Common myeloid progenitor, CD34-positive (primary cell): Measurements from ENCODE around the gene MPV17.
A peak's percentile ranks its signal among the peaks of the same experiment; 100 is the strongest.
"Not testable (repeated sequence)": the region's sequence is repeated elsewhere in the genome, so short reads cannot be mapped to it uniquely, and the experiment has no call there.

ENCODE experiments used
- CTCF ChIA-PET: fragments of 350-600 bp; sonication (Branson Sonifier 250); formaldehyde crosslinking; loops from one replicate; lab custom pipeline; 2021; ENCODE audit warnings: antibody characterized with exemption; lab: Charles Lee
- POLR2A ChIA-PET: fragments of 350-600 bp; sonication (Branson Sonifier 250); formaldehyde crosslinking; loops from one replicate; lab custom pipeline; 2021; ENCODE audit warnings: antibody characterized with exemption; lab: Charles Lee
- DNase-seq, 3 donors: peaks; one replicate each; pipeline versions ENCODE4 v3.0.0 to v3.0.0-alpha.2; 2013
- H3K27ac ChIP-seq, 2 experiments: 1 replicate in 1 of 2; 2 replicates in 1 of 2; pipeline ENCODE4 v1.7.0; 2013; ENCODE audit warnings: inconsistent platforms in 2 of 2, low read length in 2 of 2, mild to moderate bottlenecking in 2 of 2, low read depth in 1 of 2, moderate library complexity in 1 of 2; ENCODE audit not compliant: severe bottlenecking in 2 of 2, insufficient read depth in 1 of 2, poor library complexity in 1 of 2
- H3K27me3 ChIP-seq, 5 experiments: replicated peaks in 2 of 5; 1 replicate in 3 of 5; 2 replicates in 2 of 5; pipeline versions ENCODE4 v1.6.1 to v1.7.0; 2013; ENCODE audit warnings: low read length in 4 of 5, mild to moderate bottlenecking in 2 of 5, moderate library complexity in 2 of 5, inconsistent platforms in 1 of 5; ENCODE audit not compliant: insufficient read depth in 5 of 5, control insufficient read depth in 4 of 5
- H3K36me3 ChIP-seq, 4 experiments: 1 replicate in 2 of 4; 2 replicates in 2 of 4; pipeline versions ENCODE4 v1.6.1 to v1.7.0; 2013; ENCODE audit warnings: low read length in 3 of 4, control low read depth in 1 of 4, mild to moderate bottlenecking in 1 of 4; ENCODE audit not compliant: control insufficient read depth in 4 of 4, insufficient read depth in 4 of 4
- H3K4me1 ChIP-seq, 4 experiments: 1 replicate in 3 of 4; 2 replicates in 1 of 4; pipeline versions ENCODE4 v1.6.1 to v1.7.1; 2013; ENCODE audit warnings: low read length in 3 of 4, mild to moderate bottlenecking in 3 of 4, control low read depth in 1 of 4, inconsistent platforms in 1 of 4, moderate library complexity in 1 of 4; ENCODE audit not compliant: control insufficient read depth in 4 of 4, insufficient read depth in 4 of 4; ENCODE audit errors: control extremely low read depth in 1 of 4
- H3K4me3 ChIP-seq, 7 experiments: 1 replicate in 4 of 7; 2 replicates in 3 of 7; pipeline versions ENCODE4 v1.5.1 to v1.7.0; 2013; ENCODE audit warnings: mild to moderate bottlenecking in 7 of 7, low read length in 6 of 7, moderate library complexity in 6 of 7, inconsistent platforms in 2 of 7, low read depth in 2 of 7, control low read depth in 1 of 7; ENCODE audit not compliant: insufficient read depth in 4 of 7, control insufficient read depth in 1 of 7; ENCODE audit errors: extremely low read depth in 1 of 7
- H3K9me3 ChIP-seq, 5 experiments: 1 replicate in 4 of 5; 2 replicates in 1 of 5; pipeline versions ENCODE4 v1.6.1 to v1.7.1; 2013; ENCODE audit warnings: low read length in 4 of 5, mild to moderate bottlenecking in 2 of 5, inconsistent platforms in 1 of 5, low read depth in 1 of 5, moderate library complexity in 1 of 5; ENCODE audit not compliant: control insufficient read depth in 4 of 5, insufficient read depth in 2 of 5; ENCODE audit errors: control extremely low read depth in 1 of 5
- WGBS: methylation state at CpG from one replicate; pipeline ENCODE4 v1.1.5; 2013; ENCODE audit not compliant: insufficient coverage; 5-methylcytosine and 5-hydroxymethylcytosine counted together

Gene MPV17

GRCh38 chr2:27270131-27270530 lies 52.8 kb downstream of the MPV17 start:
- Histone ChIP-seq H3K27me3 (peaks cover 2 to 20% (median 12%) of the 10 kb centered on the region in 5 experiments), H3K27ac (no peak overlapping the region), H3K4me1 (peaks cover 0 to 9% (median 5%) of the 10 kb centered on the region in 4 experiments), H3K9me3 (no peaks in the 10 kb centered on the region), H3K36me3 (no peaks in the 10 kb centered on the region), H3K4me3 (no peak overlapping the region)
- POLR2A ChIA-PET: no interaction called here
- CTCF ChIA-PET: interaction anchor here (0.9 to 9.4 kb wide), 7 partner anchors 9 to 35 kb away, joined by 3 to 119 read pairs (median 4); partner anchors contain the start of genes DNAJC5G and TRIM54
- DNase-seq: no peak
- WGBS: 94% methylated on average over 2 of the region's 3 CpGs

- H3K9me3 ChIP-seq, H3K36me3 ChIP-seq, DNase-seq, POLR2A ChIA-PET, H3K27ac ChIP-seq, H3K4me3 ChIP-seq: not testable (repeated sequence)
- CTCF ChIA-PET: interaction anchor here (1.4 to 9.4 kb wide), 4 partner anchors 12 to 35 kb away, joined by 6 to 119 read pairs (median 36); partner anchors contain the start of genes DNAJC5G and TRIM54
- 100% methylated on average over 3 of the region's 13 CpGs for WGBS
- Histone ChIP-seq H3K27me3 (peaks cover 2 to 38% (median 27%) of the 10 kb centered on the region in 5 experiments), H3K4me1 (peaks cover 0 to 27% (median 22%) of the 10 kb centered on the region in 4 experiments)
Measured at GRCh38 chr2:27268296-27268695, 54.6 kb downstream of the MPV17 start.

GRCh38 chr2:27265536-27265870 lies 57.4 kb downstream of the MPV17 start:
- Histone ChIP-seq H3K27me3 (peaks cover 8 to 66% (median 42%) of the 10 kb centered on the region in 5 experiments), H3K4me3 (peak overlapping the region in 1 of 7 experiments; percentile 76), H3K4me1 (peaks cover 0 to 37% (median 37%) of the 10 kb centered on the region in 4 experiments), H3K27ac (no peak overlapping the region), H3K36me3 (no peaks in the 10 kb centered on the region), H3K9me3 (no peaks in the 10 kb centered on the region)
- CTCF ChIA-PET: interaction anchor here (0.8 to 9.4 kb wide), 18 partner anchors 8 to 164 kb away, joined by 3 to 119 read pairs (median 5); partner anchors contain the start of genes DNAJC5G and TRIM54
- POLR2A ChIA-PET: interaction anchor here (1.4 kb wide), 1 partner anchor 14 kb away, joined by 6 read pairs; no protein-coding TSS in a partner anchor
- no peak for DNase-seq

DNA sequence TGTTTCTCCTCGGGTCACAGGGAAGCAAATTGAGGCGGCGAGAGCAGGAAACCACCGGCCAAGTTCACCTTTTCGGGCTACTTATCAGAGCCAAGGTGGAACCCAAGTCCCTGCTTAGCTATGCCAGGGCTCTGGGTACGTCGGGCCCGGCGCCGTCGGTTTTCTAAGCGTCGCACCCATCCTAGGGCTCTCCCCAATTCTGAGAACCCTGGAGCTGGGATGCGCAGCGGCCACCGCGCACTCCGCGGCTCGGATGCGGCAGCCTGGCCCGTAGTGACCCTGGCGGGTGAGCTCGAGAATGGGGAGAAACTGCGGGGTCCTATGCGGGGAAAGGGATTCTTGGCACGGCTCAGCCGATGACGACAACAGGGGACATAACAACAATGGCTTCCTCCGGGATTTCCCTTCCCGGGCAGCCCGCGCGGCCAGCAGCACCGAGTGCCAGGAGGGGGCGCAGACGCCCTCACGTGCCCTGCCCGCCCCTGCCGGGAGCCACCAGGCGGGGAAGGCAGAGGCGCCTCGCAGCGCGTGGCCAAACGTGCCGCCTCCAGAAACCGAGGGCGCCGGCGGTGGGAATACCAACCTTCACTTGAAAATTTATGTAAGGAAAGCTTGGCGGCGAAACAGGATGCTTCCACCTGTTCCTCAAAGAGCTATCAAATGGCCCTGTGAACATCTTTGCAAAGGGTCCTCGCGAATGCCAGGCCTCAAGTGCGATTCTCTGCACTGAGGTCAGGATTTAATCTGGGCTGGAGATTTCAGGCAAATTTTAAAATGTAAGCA lies 58.0 kb downstream of the MPV17 start:
- peak; percentile 73 to 80 (median 77) for DNase-seq
- H3K4me1 ChIP-seq: peaks cover 0 to 37% (median 36%) of the 10 kb centered on the region in 4 experiments
- no peak overlapping the region for H3K27ac ChIP-seq
- ChIA-PET CTCF (interaction anchor here (0.7 to 9.4 kb wide), 19 partner anchors 8 to 176 kb away, joined by 3 to 119 read pairs (median 4); partner anchors contain the start of genes DNAJC5G and TRIM54), POLR2A (interaction anchor here (0.5 to 1.4 kb wide), 2 partner anchors 11 to 15 kb away, joined by 3 to 6 read pairs; no protein-coding TSS in a partner anchor)
- peaks cover 10 to 72% (median 48%) of the 10 kb centered on the region in 5 experiments for H3K27me3 ChIP-seq
- WGBS: 4% methylated on average over 55 of the region's 56 CpGs
- H3K4me3 ChIP-seq: peak overlapping the region; percentile 3 to 76 (median 58)
- no peaks in the 10 kb centered on the region for H3K9me3 ChIP-seq
- H3K36me3 ChIP-seq: no peaks in the 10 kb centered on the region

- Histone ChIP-seq H3K9me3 (no peaks in the 10 kb centered on the region), H3K4me1 (peaks cover 0 to 37% (median 36%) of the 10 kb centered on the region in 4 experiments), H3K27ac (no peak overlapping the region), H3K27me3 (peaks cover 10 to 74% (median 52%) of the 10 kb centered on the region in 5 experiments), H3K36me3 (no peaks in the 10 kb centered on the region), H3K4me3 (peak overlapping the region; percentile 3 to 76 (median 58))
- 2% methylated on average over 18 of the region's 38 CpGs for WGBS
- POLR2A ChIA-PET: interaction anchor here (0.5 to 1.4 kb wide), 2 partner anchors 11 to 16 kb away, joined by 3 to 6 read pairs; no protein-coding TSS in a partner anchor
- CTCF ChIA-PET: interaction anchor here (0.7 to 9.4 kb wide), 17 partner anchors 9 to 176 kb away, joined by 3 to 119 read pairs (median 6); partner anchors contain the start of genes DNAJC5G and TRIM54
- DNase-seq: peak in 2 of 3 donors; percentile 33 to 51
Measured at GRCh38 chr2:27264253-27264752, 58.6 kb downstream of the MPV17 start.

- 2% methylated on average over 34 of the region's 46 CpGs for WGBS
- peaks cover 10 to 79% (median 52%) of the 10 kb centered on the region in 5 experiments for H3K27me3 ChIP-seq
- H3K27ac ChIP-seq: no peak overlapping the region
- ChIA-PET POLR2A (interaction anchor here (1.4 kb wide), 1 partner anchor 16 kb away, joined by 6 read pairs; no protein-coding TSS in a partner anchor), CTCF (interaction anchor here (1.2 to 9.4 kb wide), 9 partner anchors 10 to 159 kb away, joined by 3 to 119 read pairs (median 14); partner anchors contain the start of genes DNAJC5G and TRIM54)
- no peaks in the 10 kb centered on the region for H3K9me3 ChIP-seq
- H3K4me3 ChIP-seq: peak overlapping the region in 6 of 7 experiments; percentile 43 to 76 (median 62)
- peaks cover 0 to 37% (median 36%) of the 10 kb centered on the region in 4 experiments for H3K4me1 ChIP-seq
- DNase-seq: peak in 1 of 3 donors; percentile 33
- no peaks in the 10 kb centered on the region for H3K36me3 ChIP-seq
Measured at GRCh38 chr2:27263287-27264252, 59.3 kb downstream of the MPV17 start.
